GM12865 (cell line): ENCODE measurements around the gene FBN3.
"Not testable (repeated sequence)": the region's sequence is repeated elsewhere in the genome, so short reads cannot be mapped to it uniquely, and the experiment has no call there.

Experiments
- DNase-seq: peaks from one replicate; pipeline ENCODE4 v3.0.0; 2010; ENCODE audit warnings: low read depth
- H3K4me3 ChIP-seq: 2 replicates; pipeline ENCODE4 v1.5.1; 2011; ENCODE audit warnings: mild to moderate bottlenecking, low read depth, low read length, control low read depth
- CTCF ChIP-seq: IDR thresholded peaks from 2 replicates; pipeline ENCODE4 v1.5.1; 2011; ENCODE audit warnings: low read length, control low read depth, low read depth, inconsistent platforms; ENCODE audit not compliant: insufficient read depth; ENCODE audit errors: missing control alignments

FBN3 gene

DNA sequence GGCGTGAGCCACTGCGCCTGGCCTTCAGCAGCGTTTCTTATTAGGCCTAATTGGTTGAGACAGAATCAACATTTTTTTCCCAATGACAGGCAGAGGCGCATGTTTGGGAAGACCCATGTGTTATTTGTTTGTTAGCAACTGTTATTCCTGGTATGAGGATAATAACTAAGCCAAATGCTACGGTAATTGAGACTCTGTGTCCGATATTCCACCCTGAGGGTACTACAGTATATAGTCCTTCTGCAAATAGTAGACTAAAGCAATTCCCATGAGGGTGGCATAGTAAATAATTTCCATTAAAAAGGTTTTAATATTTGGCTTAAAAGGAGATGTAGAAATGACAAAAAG, 115.2 kb downstream of the FBN3 start:
- no peak for DNase-seq
- no peak for TF ChIP-seq CTCF
- no peak overlapping the region for H3K4me3 ChIP-seq

DNA sequence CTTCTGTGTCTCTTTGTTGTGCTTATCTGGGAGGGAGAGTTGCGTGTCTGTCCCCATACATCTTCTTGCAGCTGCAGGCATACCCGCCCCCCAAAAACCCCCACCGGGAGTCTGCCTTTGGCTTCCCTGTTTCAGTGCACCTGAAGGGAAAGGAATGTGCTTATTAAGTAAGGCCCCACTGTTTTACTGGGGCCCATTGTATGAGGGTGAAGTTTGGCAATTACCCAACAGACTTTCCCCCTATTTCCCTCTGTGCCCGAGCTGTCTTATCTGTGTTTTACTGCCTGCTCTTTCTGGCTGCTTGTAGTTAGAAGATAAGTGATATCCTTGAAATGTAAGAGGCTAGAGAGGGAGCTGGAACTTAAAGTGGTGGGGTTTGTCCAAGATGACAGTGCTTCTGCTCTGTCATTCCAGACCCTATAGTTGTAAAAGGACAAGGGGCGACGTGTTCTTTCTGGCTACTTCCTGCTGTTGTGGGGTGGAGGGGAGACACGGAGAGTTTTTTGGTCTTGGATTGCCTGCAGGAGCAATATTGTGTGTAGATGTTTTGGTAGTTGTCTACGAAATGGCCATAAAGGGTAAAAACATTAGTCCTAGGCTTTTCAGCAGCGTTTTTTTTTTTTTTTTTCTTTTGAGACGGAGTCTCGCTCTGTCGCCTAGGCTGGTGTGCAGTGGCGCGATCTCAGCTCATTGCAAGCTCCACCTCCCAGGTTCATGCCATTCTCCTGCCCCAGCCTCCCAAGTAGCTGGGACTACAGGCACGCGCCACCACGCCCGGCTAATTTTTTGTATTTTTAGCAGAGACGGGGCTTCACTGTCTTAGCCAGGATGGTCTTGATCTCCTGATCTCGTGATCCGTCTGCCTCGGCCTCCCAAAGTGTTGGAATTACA, 115.9 kb downstream of the FBN3 start:
- not testable (repeated sequence) for DNase-seq, H3K4me3 ChIP-seq

DNA sequence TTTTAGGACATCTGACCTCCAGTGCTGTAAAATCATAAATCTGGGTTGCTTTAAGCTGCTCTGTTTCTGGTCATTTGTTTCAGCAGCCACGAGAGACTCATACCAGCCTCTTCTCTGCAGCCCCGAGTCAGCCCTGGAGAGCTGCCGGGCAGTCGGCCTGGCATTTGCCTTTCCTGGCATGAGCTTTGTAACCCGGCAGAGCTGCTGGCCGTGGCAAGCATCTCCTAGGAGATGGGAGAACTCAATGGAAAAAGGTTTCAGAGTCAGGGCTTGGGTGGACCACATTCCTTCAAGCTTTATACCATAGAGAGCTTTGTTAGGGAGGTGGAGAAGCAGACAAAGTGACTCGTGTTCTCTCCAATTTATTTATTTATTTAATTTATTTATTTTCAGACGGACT, 118.4 kb downstream of the FBN3 start:
- no peak overlapping the region for H3K4me3 ChIP-seq
- no peak for TF ChIP-seq CTCF
- DNase-seq: no peak

DNA sequence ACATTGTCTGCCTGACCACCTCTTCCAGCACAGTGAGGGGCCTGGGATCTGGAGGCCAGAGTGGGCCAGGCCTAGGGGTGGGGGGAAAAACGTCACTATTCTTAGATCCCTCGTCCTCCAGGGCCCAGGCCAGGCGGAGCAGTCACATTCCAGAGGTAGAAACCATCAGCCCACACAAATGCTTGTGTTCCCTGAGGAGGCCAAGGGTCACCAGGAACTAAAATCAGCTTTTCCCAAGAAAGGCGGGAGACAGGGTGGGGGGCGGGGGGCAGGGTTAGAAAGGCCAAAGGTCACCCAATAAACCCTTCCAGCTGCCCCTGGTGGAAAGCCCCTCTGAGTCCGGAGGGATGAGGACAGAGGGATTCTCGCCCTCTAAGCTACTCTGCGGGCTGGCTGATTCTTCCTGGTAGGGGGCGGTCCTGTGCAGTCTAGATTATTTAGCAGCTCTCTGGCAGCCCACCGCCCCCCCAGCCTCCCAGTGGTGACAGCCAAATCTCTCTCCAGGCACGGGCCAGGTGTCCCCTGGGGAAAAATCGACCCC, 120.4 kb downstream of the FBN3 start:
- no peak overlapping the region for H3K4me3 ChIP-seq
- DNase-seq: no peak
- TF ChIP-seq CTCF: no peak

GRCh38 chr19:8025316-8025715, 124.1 kb downstream of the FBN3 start:
- no peak overlapping the region for H3K4me3 ChIP-seq
- DNase-seq: no peak
- TF ChIP-seq CTCF: no peak

DNA sequence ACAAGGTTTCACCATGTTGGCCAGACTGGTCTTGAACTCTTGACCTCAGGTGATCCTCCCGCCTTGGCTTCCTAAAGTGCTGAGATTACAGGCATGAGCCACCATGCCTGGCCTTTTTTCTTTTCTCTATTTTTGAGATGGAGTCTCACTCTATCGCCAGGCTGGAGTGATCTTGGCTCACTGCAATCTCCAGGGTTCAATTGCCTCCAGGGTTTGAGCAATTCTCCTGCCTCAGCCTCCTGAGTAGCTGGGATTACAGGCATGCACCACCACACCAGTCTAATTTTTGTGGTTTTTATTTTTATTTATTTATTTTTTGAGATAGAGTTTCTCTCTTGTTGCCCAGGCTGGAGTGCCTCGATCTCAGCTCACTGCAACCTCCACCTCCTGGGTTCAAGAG, 125.1 kb downstream of the FBN3 start:
- H3K4me3 ChIP-seq, DNase-seq: not testable (repeated sequence)

- no peak for TF ChIP-seq CTCF
- DNase-seq: no peak
- H3K4me3 ChIP-seq: no peak overlapping the region
These were observed 126.0 kb downstream of the FBN3 start for GRCh38 chr19:8023371-8023770.

DNA sequence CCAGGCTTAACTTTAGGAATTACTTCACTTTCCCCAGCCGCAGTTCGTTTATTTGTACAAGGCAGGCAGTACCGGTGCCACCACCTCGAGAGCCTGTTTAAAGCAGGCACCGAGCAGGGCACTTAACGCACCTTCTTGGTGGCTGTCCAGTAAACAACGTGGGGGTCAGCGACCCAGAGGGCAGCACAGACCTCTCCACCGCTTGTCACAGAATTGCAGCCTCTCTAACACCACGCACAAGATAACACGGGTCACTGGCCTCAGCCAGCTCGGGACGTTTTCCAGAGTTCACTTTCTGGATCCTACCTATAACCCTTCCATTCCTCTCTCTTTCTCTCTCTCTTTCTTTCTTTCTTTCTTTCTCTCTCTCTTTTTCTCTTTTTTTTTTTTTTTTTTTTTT, 127.1 kb downstream of the FBN3 start:
- H3K4me3 ChIP-seq: no peak overlapping the region
- no peak for DNase-seq
- no peak for TF ChIP-seq CTCF
